Astrocyte (in vitro differentiated cells and primary cell): ENCODE results near the gene POU2F1.

Experiments used
- EZH2 ChIP-seq: IDR thresholded peaks from 2 replicates; pipeline ENCODE4 v1.6.1; 2012; ENCODE audit warnings: mild to moderate bottlenecking, low read length, inconsistent platforms; ENCODE audit not compliant: insufficient read depth
- TF ChIP-seq, protein P1 (sequence below): IDR thresholded peaks from 2 replicates; pipeline ENCODE4 v1.5.1; 2011; ENCODE audit warnings: low read depth, mild to moderate bottlenecking, inconsistent platforms, low read length, moderate library complexity; ENCODE audit not compliant: insufficient read depth

DNA sequence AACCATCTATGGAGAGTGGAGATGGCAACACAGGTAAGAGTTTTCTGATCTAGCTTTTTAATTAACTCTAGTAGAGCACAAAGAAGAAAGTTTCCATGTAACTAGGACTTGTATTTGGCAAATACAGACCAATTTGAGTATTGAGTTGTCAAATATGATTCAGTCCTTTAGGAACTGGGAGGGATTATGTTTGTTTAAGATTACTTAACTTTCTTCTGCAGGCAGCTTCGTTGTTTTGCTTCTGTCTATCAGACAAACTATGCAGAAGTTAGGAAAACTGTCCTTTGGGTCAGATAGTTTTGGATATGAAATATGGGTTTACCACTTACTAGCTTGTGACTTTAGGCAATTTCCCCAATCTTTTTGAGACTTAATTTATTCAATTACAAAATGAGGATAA lies 111.8 kb downstream of the POU2F1 start:
- TF ChIP-seq EZH2, result no peak
- TF ChIP-seq, protein P1, sequence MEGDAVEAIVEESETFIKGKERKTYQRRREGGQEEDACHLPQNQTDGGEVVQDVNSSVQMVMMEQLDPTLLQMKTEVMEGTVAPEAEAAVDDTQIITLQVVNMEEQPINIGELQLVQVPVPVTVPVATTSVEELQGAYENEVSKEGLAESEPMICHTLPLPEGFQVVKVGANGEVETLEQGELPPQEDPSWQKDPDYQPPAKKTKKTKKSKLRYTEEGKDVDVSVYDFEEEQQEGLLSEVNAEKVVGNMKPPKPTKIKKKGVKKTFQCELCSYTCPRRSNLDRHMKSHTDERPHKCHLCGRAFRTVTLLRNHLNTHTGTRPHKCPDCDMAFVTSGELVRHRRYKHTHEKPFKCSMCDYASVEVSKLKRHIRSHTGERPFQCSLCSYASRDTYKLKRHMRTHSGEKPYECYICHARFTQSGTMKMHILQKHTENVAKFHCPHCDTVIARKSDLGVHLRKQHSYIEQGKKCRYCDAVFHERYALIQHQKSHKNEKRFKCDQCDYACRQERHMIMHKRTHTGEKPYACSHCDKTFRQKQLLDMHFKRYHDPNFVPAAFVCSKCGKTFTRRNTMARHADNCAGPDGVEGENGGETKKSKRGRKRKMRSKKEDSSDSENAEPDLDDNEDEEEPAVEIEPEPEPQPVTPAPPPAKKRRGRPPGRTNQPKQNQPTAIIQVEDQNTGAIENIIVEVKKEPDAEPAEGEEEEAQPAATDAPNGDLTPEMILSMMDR, result no peak
